Subcutaneous abdominal adipose tissue (tissue), 5 donors: ENCODE measurements around the gene HTR4.

Source experiments
- H3K27ac ChIP-seq: one replicate; pipeline ENCODE4 v1.7.0; 2013; ENCODE audit warnings: low read depth, mild to moderate bottlenecking, inconsistent platforms, low read length, moderate library complexity
- H3K27me3 ChIP-seq, 5 donors: one replicate each; pipeline ENCODE4 v1.7.0; 2013; ENCODE audit warnings: low read length in 5 of 5, inconsistent platforms in 1 of 5; ENCODE audit not compliant: control insufficient read depth in 5 of 5, insufficient read depth in 4 of 5
- H3K36me3 ChIP-seq, 5 donors: one replicate each; pipeline ENCODE4 v1.7.0; 2013; ENCODE audit warnings: low read length in 5 of 5; ENCODE audit not compliant: control insufficient read depth in 5 of 5, insufficient read depth in 5 of 5
- H3K4me1 ChIP-seq, 5 donors: one replicate each; pipeline ENCODE4 v1.7.0; 2013; ENCODE audit warnings: low read length in 5 of 5, mild to moderate bottlenecking in 3 of 5, moderate library complexity in 1 of 5; ENCODE audit not compliant: control insufficient read depth in 5 of 5, insufficient read depth in 5 of 5
- H3K4me3 ChIP-seq, 5 donors: one replicate each; pipeline ENCODE4 v1.7.0; 2013; ENCODE audit warnings: low read length in 5 of 5, low read depth in 1 of 5
- H3K9ac ChIP-seq, 5 donors: one replicate each; pipeline ENCODE4 v1.7.0; 2013; ENCODE audit warnings: low read length in 5 of 5, mild to moderate bottlenecking in 4 of 5, moderate library complexity in 3 of 5
- H3K9me3 ChIP-seq, 5 donors: one replicate each; pipeline ENCODE4 v1.7.0; 2013; ENCODE audit warnings: low read length in 5 of 5; ENCODE audit not compliant: control insufficient read depth in 5 of 5
- donor health status: healthy.
- donor health status: healthy.
- donor health status: healthy.
- donor health status: healthy.
- donor health status: healthy.

Gene HTR4

DNA sequence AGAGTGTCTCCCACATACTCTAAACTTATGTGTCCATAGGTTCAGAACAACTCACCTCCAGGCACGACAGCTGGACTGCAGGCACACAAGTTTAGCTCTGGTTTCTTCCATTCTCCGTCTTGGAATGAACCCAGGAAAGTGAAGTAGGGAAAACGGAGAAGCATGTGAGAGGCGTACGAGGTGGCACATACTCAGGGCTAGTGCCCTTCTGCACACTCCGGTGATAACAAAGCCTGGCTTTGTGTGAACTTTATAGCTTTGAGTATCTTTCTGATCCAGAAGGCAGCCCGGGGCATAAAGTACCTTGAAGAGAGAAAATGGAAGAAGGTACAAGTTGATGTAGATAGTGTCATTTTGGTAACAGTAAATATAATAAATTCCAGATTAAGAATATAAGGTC is 11.1 kb upstream of the HTR4 start:
- Histone ChIP-seq H3K27ac (no peak overlapping the region), H3K9ac (no peak overlapping the region), H3K4me3 (no peak overlapping the region), H3K9me3 (no peaks in the 10 kb centered on the region), H3K36me3 (no peaks in the 10 kb centered on the region), H3K4me1 (no peaks in the 10 kb centered on the region), H3K27me3 (peaks cover 0 to 5% (median 0%) of the 10 kb centered on the region in 5 donors)

DNA sequence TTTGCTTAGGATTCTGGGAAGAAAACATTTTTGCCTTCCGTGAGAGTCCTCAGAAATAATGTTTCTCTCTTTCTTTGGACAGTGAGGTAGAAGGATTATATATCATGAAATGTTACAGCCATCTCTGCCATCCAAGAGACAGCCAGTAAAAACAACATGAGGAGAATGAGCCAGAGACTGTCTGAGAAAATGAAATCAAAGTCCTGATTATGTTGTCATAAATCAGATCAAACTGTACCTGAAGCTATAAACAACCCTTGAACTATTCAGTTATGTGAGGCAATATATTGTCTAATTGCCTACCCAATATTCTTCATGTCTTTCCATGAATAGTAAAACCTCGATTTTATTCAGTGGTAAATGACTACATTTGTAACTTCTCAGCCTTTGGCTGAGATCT is 9.2 kb upstream of the HTR4 start:
- H3K4me3 ChIP-seq, result no peak overlapping the region
- peaks cover 0 to 8% (median 0%) of the 10 kb centered on the region in 5 donors for H3K27me3 ChIP-seq
- no peaks in the 10 kb centered on the region for H3K9me3 ChIP-seq
- H3K9ac ChIP-seq, result no peak overlapping the region
- no peaks in the 10 kb centered on the region for H3K36me3 ChIP-seq
- H3K4me1 ChIP-seq, result no peaks in the 10 kb centered on the region
- H3K27ac ChIP-seq, result no peak overlapping the region

DNA sequence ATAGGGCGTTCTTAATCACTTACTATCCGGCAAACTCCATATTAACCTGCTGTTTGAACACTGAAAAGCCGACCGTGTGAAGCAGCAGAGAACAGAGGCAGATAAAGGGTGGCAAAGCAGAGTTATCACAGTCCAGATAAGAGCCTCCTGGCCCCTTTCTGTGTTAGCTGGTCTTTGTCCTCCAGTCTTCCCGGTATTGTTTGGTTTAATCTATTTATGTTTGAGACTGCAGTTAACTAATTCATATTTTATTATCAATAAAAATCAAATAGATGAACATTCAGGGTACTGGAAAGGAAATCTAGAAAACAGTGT is 6.0 kb upstream of the HTR4 start:
- no peaks in the 10 kb centered on the region for H3K36me3 ChIP-seq
- H3K9ac ChIP-seq, result no peak overlapping the region
- no peaks in the 10 kb centered on the region for H3K4me1 ChIP-seq
- no peak overlapping the region for H3K27ac ChIP-seq
- no peak overlapping the region for H3K4me3 ChIP-seq
- H3K9me3 ChIP-seq, result no peaks in the 10 kb centered on the region
- H3K27me3 ChIP-seq, result peaks cover 0 to 15% (median 5%) of the 10 kb centered on the region in 5 donors

DNA sequence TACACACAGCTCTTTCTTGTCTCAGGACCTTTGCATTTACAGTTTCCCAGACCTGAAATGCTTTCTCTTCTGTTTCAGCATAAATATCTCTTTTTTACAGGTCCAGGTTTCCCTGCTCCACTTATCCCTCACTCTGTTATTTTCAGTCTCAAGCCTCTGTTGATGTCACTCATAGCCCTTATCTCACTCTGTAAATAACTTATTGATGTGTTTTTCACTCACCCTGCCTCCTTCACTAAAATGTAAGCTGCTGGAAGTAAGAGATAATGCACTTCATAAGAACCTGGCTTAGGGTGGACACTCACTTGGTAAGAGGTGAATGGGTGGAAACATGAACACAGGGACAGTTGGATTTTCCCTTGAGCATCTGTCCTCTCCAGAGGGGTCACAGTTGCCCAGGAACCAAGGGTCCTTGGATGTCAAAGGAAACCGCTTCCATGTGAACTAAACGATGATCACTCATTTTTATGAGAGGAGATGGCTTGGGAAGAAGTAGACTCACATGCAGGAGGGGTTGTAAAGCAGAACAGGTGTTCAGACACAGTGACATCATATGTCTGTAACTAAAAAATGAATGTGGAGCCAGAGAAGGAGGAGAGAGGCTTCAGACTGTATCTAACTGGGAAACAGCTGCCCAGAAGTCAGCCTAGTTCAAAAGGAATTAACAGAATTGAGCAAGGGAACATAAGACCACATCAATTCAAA is 5.5 kb upstream of the HTR4 start:
- H3K36me3 ChIP-seq, result no peaks in the 10 kb centered on the region
- no peaks in the 10 kb centered on the region for H3K4me1 ChIP-seq
- H3K27ac ChIP-seq, result no peak overlapping the region
- H3K9ac ChIP-seq, result no peak overlapping the region
- H3K4me3 ChIP-seq, result no peak overlapping the region
- no peaks in the 10 kb centered on the region for H3K9me3 ChIP-seq
- H3K27me3 ChIP-seq, result peaks cover 3 to 15% (median 7%) of the 10 kb centered on the region in 5 donors

DNA sequence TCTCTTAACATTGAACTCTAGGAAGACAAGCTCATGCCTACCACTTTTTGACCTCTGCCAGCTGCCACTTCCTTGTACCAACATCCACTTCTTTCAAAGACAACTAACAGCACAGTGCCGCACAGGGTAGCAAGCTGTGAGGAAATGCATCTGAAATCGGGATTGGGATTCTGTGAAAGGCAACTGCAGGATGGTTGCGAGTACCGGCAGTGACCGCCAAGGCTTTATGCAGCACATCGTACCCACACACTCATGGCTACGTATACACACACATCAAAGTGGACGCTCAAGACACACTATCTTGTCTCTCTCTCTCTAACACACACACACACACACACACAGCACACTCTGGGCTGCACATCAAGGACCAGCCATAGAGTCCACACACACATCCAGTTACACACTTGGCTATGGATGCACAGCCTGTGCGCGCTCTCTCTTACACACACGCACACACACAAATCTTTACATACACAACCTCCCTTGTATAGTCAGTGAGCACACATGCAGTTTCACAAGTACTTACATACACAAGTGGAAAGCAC is 964 bp downstream of the HTR4 start:
- Histone ChIP-seq H3K36me3 (no peaks in the 10 kb centered on the region), H3K27me3 (peaks cover 14 to 26% (median 17%) of the 10 kb centered on the region in 5 donors), H3K9me3 (no peaks in the 10 kb centered on the region), H3K9ac (no peak overlapping the region), H3K4me1 (no peaks in the 10 kb centered on the region), H3K27ac (no peak overlapping the region), H3K4me3 (no peak overlapping the region)

DNA sequence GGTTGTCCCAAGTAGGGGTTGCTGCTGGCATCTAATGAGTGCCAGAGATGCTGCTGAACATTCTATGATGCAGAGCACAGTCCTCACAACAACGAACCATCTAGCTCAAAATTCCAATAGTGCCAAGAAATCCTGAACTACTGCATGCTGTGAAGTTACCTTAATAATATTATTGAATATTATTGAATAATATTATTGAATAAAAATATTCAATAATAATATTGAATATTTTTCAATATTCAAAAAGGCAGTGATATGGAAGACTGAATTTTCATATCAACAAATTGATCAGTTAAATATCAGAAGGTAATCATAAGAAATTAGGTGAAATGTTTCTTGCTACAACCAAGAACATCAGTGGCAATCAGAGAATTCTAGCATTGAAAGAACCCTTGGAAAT is 2.8 kb downstream of the HTR4 start:
- Histone ChIP-seq H3K27me3 (peaks cover 10 to 21% (median 17%) of the 10 kb centered on the region in 5 donors), H3K4me1 (no peaks in the 10 kb centered on the region), H3K9ac (no peak overlapping the region), H3K36me3 (no peaks in the 10 kb centered on the region), H3K9me3 (no peaks in the 10 kb centered on the region), H3K27ac (no peak overlapping the region), H3K4me3 (no peak overlapping the region)

DNA sequence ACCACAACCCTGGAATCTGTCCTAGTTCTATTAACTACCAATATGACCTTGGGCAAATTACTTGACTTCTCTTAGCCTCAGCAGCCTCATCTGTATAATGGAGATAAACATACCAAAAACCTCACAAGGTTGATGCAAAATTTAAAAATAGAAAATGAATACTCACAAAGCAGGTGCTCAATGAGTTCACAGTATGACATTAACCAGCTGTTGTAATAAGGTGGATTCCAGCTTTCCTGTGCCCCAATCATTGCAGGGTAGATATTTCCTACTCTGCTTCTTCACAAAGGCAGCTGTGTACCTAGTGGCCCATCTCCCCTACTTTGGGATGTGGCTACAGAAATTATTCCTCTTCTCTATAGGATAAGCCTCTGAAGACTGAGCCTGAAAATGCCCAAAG is 8.8 kb downstream of the HTR4 start:
- Histone ChIP-seq H3K27ac (no peak overlapping the region), H3K4me1 (no peaks in the 10 kb centered on the region), H3K9me3 (no peaks in the 10 kb centered on the region), H3K27me3 (peaks cover 0 to 3% (median 0%) of the 10 kb centered on the region in 5 donors), H3K9ac (no peak overlapping the region), H3K4me3 (no peak overlapping the region), H3K36me3 (no peaks in the 10 kb centered on the region)

DNA sequence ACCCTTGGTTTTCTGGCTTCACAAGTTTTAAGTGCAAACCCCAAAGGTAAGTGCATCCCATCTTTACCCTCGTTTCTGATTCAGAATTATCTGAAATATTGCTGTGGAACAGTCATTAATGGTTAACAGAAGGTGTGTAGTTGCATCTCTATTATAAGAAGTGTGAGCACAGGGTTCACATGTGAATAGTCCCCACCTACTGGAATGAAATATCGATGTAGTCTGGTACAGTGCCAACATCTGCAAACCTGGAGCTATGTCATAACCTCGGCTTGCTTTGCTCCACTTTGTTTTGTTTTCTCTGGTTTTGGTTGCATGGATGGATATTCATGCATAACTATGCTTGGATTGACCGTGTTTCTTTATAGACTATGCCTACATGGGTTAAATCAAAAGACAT is 12.6 kb downstream of the HTR4 start:
- no peaks in the 10 kb centered on the region for H3K4me1 ChIP-seq
- H3K9ac ChIP-seq, result no peak overlapping the region
- no peaks in the 10 kb centered on the region for H3K36me3 ChIP-seq
- no peak overlapping the region for H3K4me3 ChIP-seq
- H3K27ac ChIP-seq, result no peak overlapping the region
- H3K9me3 ChIP-seq, result no peaks in the 10 kb centered on the region
- H3K27me3 ChIP-seq, result peaks cover 0 to 2% (median 0%) of the 10 kb centered on the region in 5 donors

DNA sequence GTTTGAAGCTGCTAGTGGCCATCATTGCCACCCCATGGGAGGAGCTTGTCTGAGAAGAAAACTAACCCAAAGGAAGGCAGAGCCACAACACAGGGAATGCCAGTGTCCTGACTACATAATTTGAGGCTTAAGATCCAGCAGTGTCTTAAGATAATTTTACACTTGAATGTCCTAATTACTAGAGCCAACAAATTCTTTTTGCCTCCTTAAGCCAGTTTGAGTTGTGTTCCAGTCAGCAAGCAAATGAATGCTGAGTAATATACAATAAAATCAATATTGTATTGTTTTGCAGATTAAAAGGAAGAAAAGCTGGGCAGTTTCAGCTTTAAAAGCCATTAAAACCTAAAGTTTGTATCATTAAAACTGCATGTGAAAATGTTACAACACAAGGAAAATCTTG is 13.9 kb downstream of the HTR4 start:
- no peak overlapping the region for H3K27ac ChIP-seq
- no peaks in the 10 kb centered on the region for H3K9me3 ChIP-seq
- no peaks in the 10 kb centered on the region for H3K36me3 ChIP-seq
- peaks cover 0 to 2% (median 0%) of the 10 kb centered on the region in 5 donors for H3K27me3 ChIP-seq
- no peak overlapping the region for H3K9ac ChIP-seq
- no peaks in the 10 kb centered on the region for H3K4me1 ChIP-seq
- no peak overlapping the region for H3K4me3 ChIP-seq

DNA sequence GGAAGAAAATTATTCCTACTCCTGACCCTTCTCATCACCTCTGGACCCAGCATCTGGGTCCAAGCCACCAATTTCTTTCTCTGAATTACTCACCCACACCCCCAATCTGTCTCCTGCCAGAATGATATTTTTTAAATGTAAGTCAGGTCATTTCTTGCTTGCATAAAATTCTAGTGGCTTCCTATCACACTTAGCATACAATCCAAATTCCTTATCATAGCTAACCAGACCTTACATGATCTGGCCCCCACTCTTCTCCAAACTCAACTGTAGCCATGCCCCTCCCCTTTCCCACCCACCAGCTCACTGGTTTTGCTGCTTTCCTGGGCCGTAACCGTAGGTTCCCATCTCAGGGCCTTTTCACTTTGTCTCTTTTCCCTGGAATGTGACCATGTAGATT is 15.2 kb downstream of the HTR4 start:
- H3K27ac ChIP-seq, result no peak overlapping the region
- H3K27me3 ChIP-seq, result peaks cover 0 to 2% (median 0%) of the 10 kb centered on the region in 5 donors
- H3K36me3 ChIP-seq, result no peaks in the 10 kb centered on the region
- H3K9ac ChIP-seq, result no peak overlapping the region
- H3K4me3 ChIP-seq, result no peak overlapping the region
- no peaks in the 10 kb centered on the region for H3K9me3 ChIP-seq
- H3K4me1 ChIP-seq, result no peaks in the 10 kb centered on the region
